ENCODE measurements around the gene ATP10D.
"Not testable (repeated sequence)": the region's sequence is repeated elsewhere in the genome, so short reads cannot be mapped to it uniquely, and the experiment has no call there.

ATP10D gene

DNA sequence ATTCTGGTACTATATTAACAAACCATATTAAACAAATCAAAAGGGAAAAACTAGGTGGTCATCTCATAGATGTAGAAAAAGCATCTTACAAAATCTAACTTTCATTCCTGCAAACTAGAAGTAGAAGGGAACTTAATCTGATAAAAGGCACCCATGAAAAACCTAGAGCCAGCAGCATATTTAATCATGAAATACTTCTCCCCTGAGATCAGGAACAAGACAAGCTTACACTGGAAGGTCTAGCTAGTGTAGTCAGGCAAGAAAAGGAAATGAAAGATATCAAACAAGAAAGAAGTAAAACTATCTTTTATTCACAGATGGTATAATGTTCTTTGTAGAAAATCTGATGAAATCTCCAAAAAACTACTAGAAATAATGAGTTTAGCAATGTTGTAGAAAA is 41.2 kb downstream of the ATP10D start:
- no peak for TF ChIP-seq BACH2 (CRISPR knock-in tag; IDR thresholded peaks at IDR 0.05; ENCODE audit: borderline replicate concordance)
- no peak for TF ChIP-seq ISL1 (CRISPR knock-in tag; IDR thresholded peaks at IDR 0.05)
- TF ChIP-seq, protein P1, sequence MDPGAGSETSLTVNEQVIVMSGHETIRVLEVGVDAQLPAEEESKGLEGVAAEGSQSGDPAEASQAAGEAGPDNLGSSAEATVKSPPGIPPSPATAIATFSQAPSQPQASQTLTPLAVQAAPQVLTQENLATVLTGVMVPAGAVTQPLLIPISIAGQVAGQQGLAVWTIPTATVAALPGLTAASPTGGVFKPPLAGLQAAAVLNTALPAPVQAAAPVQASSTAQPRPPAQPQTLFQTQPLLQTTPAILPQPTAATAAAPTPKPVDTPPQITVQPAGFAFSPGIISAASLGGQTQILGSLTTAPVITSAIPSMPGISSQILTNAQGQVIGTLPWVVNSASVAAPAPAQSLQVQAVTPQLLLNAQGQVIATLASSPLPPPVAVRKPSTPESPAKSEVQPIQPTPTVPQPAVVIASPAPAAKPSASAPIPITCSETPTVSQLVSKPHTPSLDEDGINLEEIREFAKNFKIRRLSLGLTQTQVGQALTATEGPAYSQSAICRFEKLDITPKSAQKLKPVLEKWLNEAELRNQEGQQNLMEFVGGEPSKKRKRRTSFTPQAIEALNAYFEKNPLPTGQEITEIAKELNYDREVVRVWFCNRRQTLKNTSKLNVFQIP (CRISPR knock-in tag; IDR thresholded peaks at IDR 0.05; ENCODE audit: borderline replicate concordance, low read depth): no peak
- no peak for TF ChIP-seq RARB (CRISPR knock-in tag; IDR thresholded peaks at IDR 0.05)
- no peak for TF ChIP-seq ARNTL (CRISPR knock-in tag; IDR thresholded peaks at IDR 0.05; ENCODE audit: borderline replicate concordance, low read depth)
- no peak for TF ChIP-seq ESRRG (CRISPR knock-in tag; IDR thresholded peaks at IDR 0.05)
- TF ChIP-seq OSR1 (CRISPR knock-in tag; IDR thresholded peaks at IDR 0.05): no peak
- TF ChIP-seq ZFP30 (CRISPR knock-in tag; IDR thresholded peaks at IDR 0.05): no peak
- TF ChIP-seq, protein P2, sequence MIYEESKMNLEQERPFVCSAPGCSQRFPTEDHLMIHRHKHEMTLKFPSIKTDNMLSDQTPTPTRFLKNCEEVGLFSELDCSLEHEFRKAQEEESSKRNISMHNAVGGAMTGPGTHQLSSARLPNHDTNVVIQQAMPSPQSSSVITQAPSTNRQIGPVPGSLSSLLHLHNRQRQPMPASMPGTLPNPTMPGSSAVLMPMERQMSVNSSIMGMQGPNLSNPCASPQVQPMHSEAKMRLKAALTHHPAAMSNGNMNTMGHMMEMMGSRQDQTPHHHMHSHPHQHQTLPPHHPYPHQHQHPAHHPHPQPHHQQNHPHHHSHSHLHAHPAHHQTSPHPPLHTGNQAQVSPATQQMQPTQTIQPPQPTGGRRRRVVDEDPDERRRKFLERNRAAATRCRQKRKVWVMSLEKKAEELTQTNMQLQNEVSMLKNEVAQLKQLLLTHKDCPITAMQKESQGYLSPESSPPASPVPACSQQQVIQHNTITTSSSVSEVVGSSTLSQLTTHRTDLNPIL (CRISPR knock-in tag; IDR thresholded peaks at IDR 0.05; ENCODE audit: low read depth): no peak
- TF ChIP-seq, protein P3, sequence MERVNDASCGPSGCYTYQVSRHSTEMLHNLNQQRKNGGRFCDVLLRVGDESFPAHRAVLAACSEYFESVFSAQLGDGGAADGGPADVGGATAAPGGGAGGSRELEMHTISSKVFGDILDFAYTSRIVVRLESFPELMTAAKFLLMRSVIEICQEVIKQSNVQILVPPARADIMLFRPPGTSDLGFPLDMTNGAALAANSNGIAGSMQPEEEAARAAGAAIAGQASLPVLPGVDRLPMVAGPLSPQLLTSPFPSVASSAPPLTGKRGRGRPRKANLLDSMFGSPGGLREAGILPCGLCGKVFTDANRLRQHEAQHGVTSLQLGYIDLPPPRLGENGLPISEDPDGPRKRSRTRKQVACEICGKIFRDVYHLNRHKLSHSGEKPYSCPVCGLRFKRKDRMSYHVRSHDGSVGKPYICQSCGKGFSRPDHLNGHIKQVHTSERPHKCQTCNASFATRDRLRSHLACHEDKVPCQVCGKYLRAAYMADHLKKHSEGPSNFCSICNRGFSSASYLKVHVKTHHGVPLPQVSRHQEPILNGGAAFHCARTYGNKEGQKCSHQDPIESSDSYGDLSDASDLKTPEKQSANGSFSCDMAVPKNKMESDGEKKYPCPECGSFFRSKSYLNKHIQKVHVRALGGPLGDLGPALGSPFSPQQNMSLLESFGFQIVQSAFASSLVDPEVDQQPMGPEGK (CRISPR knock-in tag; IDR thresholded peaks at IDR 0.05; ENCODE audit: borderline replicate concordance): no peak
- no peak for TF ChIP-seq CSRNP3 (CRISPR knock-in tag; IDR thresholded peaks at IDR 0.05)
- no peak for ATAC-seq

- ATAC-seq: not testable (repeated sequence)
Observed at GRCh38 chr4:47528646-47529045, 43.6 kb downstream of the ATP10D start.

DNA sequence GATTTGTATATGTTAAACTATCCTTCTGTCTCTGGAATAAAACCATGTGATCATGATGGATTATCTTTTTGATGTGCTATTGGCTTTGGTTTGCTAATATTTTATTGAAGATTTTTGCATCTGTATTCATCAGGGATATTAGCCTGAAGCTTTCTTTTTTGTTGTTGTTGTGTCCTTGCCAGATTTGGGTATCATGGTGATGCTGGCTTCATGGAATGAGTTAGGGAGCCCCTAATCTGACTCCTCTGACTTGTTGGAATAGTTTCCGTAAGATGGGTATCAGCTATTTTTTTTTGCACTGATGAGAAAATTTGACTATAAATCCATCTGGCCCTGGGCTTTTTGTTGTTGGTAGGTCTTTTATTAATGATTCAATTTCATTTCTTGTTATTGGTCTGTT is 45.7 kb downstream of the ATP10D start:
- TF ChIP-seq SNAI2 (CRISPR knock-in tag; IDR thresholded peaks at IDR 0.05) (no peak), ZFP3 (CRISPR knock-in tag; IDR thresholded peaks at IDR 0.05) (no peak), ZNF565 (CRISPR knock-in tag; conservative IDR thresholded peaks at IDR 0.05; ENCODE audit: low read depth) (no peak), ZFP30 (CRISPR knock-in tag; IDR thresholded peaks at IDR 0.05) (no peak), ESRRG (CRISPR knock-in tag; IDR thresholded peaks at IDR 0.05) (no peak), PPARA (CRISPR knock-in tag; IDR thresholded peaks at IDR 0.05; ENCODE audit: borderline replicate concordance) (no peak), GLIS3 (CRISPR knock-in tag; IDR thresholded peaks at IDR 0.05) (no peak), OSR1 (CRISPR knock-in tag; IDR thresholded peaks at IDR 0.05) (no peak)
- TF ChIP-seq, protein P3 (CRISPR knock-in tag; IDR thresholded peaks at IDR 0.05; ENCODE audit: borderline replicate concordance): no peak
- no peak for ATAC-seq

- peak; percentile 96 for ATAC-seq
- TF ChIP-seq SNAI2 (CRISPR knock-in tag; IDR thresholded peaks at IDR 0.05): no peak
- no peak for TF ChIP-seq ZNF70 (CRISPR knock-in tag; IDR thresholded peaks at IDR 0.05)
- no peak for TF ChIP-seq GLIS3 (CRISPR knock-in tag; IDR thresholded peaks at IDR 0.05)
- no peak for TF ChIP-seq ARNTL (CRISPR knock-in tag; IDR thresholded peaks at IDR 0.05; ENCODE audit: borderline replicate concordance, low read depth)
- TF ChIP-seq, protein P2 (CRISPR knock-in tag; IDR thresholded peaks at IDR 0.05; ENCODE audit: low read depth): no peak
- TF ChIP-seq, protein P4, sequence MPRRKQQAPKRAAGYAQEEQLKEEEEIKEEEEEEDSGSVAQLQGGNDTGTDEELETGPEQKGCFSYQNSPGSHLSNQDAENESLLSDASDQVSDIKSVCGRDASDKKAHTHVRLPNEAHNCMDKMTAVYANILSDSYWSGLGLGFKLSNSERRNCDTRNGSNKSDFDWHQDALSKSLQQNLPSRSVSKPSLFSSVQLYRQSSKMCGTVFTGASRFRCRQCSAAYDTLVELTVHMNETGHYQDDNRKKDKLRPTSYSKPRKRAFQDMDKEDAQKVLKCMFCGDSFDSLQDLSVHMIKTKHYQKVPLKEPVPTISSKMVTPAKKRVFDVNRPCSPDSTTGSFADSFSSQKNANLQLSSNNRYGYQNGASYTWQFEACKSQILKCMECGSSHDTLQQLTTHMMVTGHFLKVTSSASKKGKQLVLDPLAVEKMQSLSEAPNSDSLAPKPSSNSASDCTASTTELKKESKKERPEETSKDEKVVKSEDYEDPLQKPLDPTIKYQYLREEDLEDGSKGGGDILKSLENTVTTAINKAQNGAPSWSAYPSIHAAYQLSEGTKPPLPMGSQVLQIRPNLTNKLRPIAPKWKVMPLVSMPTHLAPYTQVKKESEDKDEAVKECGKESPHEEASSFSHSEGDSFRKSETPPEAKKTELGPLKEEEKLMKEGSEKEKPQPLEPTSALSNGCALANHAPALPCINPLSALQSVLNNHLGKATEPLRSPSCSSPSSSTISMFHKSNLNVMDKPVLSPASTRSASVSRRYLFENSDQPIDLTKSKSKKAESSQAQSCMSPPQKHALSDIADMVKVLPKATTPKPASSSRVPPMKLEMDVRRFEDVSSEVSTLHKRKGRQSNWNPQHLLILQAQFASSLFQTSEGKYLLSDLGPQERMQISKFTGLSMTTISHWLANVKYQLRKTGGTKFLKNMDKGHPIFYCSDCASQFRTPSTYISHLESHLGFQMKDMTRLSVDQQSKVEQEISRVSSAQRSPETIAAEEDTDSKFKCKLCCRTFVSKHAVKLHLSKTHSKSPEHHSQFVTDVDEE (CRISPR knock-in tag; IDR thresholded peaks at IDR 0.05): no peak
- no peak for TF ChIP-seq ZFP30 (CRISPR knock-in tag; IDR thresholded peaks at IDR 0.05)
- TF ChIP-seq TOX (CRISPR knock-in tag; IDR thresholded peaks at IDR 0.05; ENCODE audit: borderline replicate concordance): no peak
- TF ChIP-seq ESRRG (CRISPR knock-in tag; IDR thresholded peaks at IDR 0.05): no peak
- TF ChIP-seq TCF4 (CRISPR knock-in tag; IDR thresholded peaks at IDR 0.05; ENCODE audit: borderline replicate concordance): no peak
- no peak for TF ChIP-seq ZNF8 (CRISPR knock-in tag; IDR thresholded peaks at IDR 0.05)
- TF ChIP-seq ISL1 (CRISPR knock-in tag; IDR thresholded peaks at IDR 0.05): no peak
Observed at GRCh38 chr4:47531241-47531953, 46.3 kb downstream of the ATP10D start.

Data from SK-N-SH treated with all-trans-retinoic acid at 6 μM for 48 hours (cell line).